Measurements from ENCODE around the gene BRINP2.

The BRINP2 gene

GRCh38 chr1:177236962-177237361 lies 66.2 kb downstream of the BRINP2 start:
- no peaks in the 10 kb centered on the region for H3K4me1 ChIP-seq (ENCODE audit: control insufficient read depth, insufficient read depth, low read length)
- H3K9ac ChIP-seq (ENCODE audit: low read length), result no peak overlapping the region
- no peaks in the 10 kb centered on the region for H3K9me3 ChIP-seq (ENCODE audit: control insufficient read depth, low read length)
- H3K4me3 ChIP-seq (ENCODE audit: low read length), result no peak overlapping the region
- no peaks in the 10 kb centered on the region for H3K36me3 ChIP-seq (ENCODE audit: control insufficient read depth, insufficient read depth, low read length)
- H3K27me3 ChIP-seq (ENCODE audit: control insufficient read depth, insufficient read depth, low read length), result no peaks in the 10 kb centered on the region

- H3K4me3 ChIP-seq (ENCODE audit: low read length), result no peak overlapping the region
Measured at GRCh38 chr1:177238967-177239366, 68.2 kb downstream of the BRINP2 start.

GRCh38 chr1:177239792-177240191 lies 69.0 kb downstream of the BRINP2 start:
- no peak overlapping the region for H3K4me3 ChIP-seq (ENCODE audit: low read length)
- H3K36me3 ChIP-seq (ENCODE audit: control insufficient read depth, insufficient read depth, low read length), result no peaks in the 10 kb centered on the region
- H3K4me1 ChIP-seq (ENCODE audit: control insufficient read depth, insufficient read depth, low read length), result no peaks in the 10 kb centered on the region
- no peaks in the 10 kb centered on the region for H3K9me3 ChIP-seq (ENCODE audit: control insufficient read depth, low read length)
- no peak overlapping the region for H3K9ac ChIP-seq (ENCODE audit: low read length)
- no peaks in the 10 kb centered on the region for H3K27me3 ChIP-seq (ENCODE audit: control insufficient read depth, insufficient read depth, low read length)

More at GRCh38 chr1:177238967-177239366, 68.2 kb downstream of the BRINP2 start:
- H3K9ac ChIP-seq (ENCODE audit: low read length), result no peak overlapping the region
- H3K9me3 ChIP-seq (ENCODE audit: control insufficient read depth, low read length), result no peaks in the 10 kb centered on the region
- H3K4me1 ChIP-seq (ENCODE audit: control insufficient read depth, insufficient read depth, low read length), result no peaks in the 10 kb centered on the region
- no peaks in the 10 kb centered on the region for H3K27me3 ChIP-seq (ENCODE audit: control insufficient read depth, insufficient read depth, low read length)
- H3K36me3 ChIP-seq (ENCODE audit: control insufficient read depth, insufficient read depth, low read length), result no peaks in the 10 kb centered on the region

- Histone ChIP-seq H3K4me1 (ENCODE audit: control insufficient read depth, insufficient read depth, low read length) (no peaks in the 10 kb centered on the region), H3K9me3 (ENCODE audit: control insufficient read depth, low read length) (no peaks in the 10 kb centered on the region), H3K36me3 (ENCODE audit: control insufficient read depth, insufficient read depth, low read length) (no peaks in the 10 kb centered on the region), H3K4me3 (ENCODE audit: low read length) (no peak overlapping the region), H3K9ac (ENCODE audit: low read length) (no peak overlapping the region), H3K27me3 (ENCODE audit: control insufficient read depth, insufficient read depth, low read length) (no peaks in the 10 kb centered on the region)
Measured at GRCh38 chr1:177243773-177244172, 73.0 kb downstream of the BRINP2 start.

GRCh38 chr1:177246710-177247580 lies 76.2 kb downstream of the BRINP2 start:
- Histone ChIP-seq H3K27me3 (ENCODE audit: control insufficient read depth, insufficient read depth, low read length) (no peaks in the 10 kb centered on the region), H3K4me1 (ENCODE audit: control insufficient read depth, insufficient read depth, low read length) (no peaks in the 10 kb centered on the region), H3K4me3 (ENCODE audit: low read length) (no peak overlapping the region), H3K36me3 (ENCODE audit: control insufficient read depth, insufficient read depth, low read length) (no peaks in the 10 kb centered on the region), H3K9ac (ENCODE audit: low read length) (no peak overlapping the region), H3K9me3 (ENCODE audit: control insufficient read depth, low read length) (no peaks in the 10 kb centered on the region)

GRCh38 chr1:177247623-177248176 lies 76.9 kb downstream of the BRINP2 start:
- no peaks in the 10 kb centered on the region for H3K9me3 ChIP-seq (ENCODE audit: control insufficient read depth, low read length)
- H3K9ac ChIP-seq (ENCODE audit: low read length), result no peak overlapping the region
- no peak overlapping the region for H3K4me3 ChIP-seq (ENCODE audit: low read length)
- H3K4me1 ChIP-seq (ENCODE audit: control insufficient read depth, insufficient read depth, low read length), result no peaks in the 10 kb centered on the region
- no peaks in the 10 kb centered on the region for H3K36me3 ChIP-seq (ENCODE audit: control insufficient read depth, insufficient read depth, low read length)
- H3K27me3 ChIP-seq (ENCODE audit: control insufficient read depth, insufficient read depth, low read length), result no peaks in the 10 kb centered on the region

GRCh38 chr1:177248258-177248657 lies 77.5 kb downstream of the BRINP2 start:
- H3K4me3 ChIP-seq (ENCODE audit: low read length), result no peak overlapping the region
- H3K9me3 ChIP-seq (ENCODE audit: control insufficient read depth, low read length), result no peaks in the 10 kb centered on the region
- no peaks in the 10 kb centered on the region for H3K27me3 ChIP-seq (ENCODE audit: control insufficient read depth, insufficient read depth, low read length)
- no peaks in the 10 kb centered on the region for H3K4me1 ChIP-seq (ENCODE audit: control insufficient read depth, insufficient read depth, low read length)
- no peak overlapping the region for H3K9ac ChIP-seq (ENCODE audit: low read length)
- no peaks in the 10 kb centered on the region for H3K36me3 ChIP-seq (ENCODE audit: control insufficient read depth, insufficient read depth, low read length)

GRCh38 chr1:177249231-177249630 lies 78.5 kb downstream of the BRINP2 start:
- Histone ChIP-seq H3K4me3 (ENCODE audit: low read length) (no peak overlapping the region), H3K4me1 (ENCODE audit: control insufficient read depth, insufficient read depth, low read length) (no peaks in the 10 kb centered on the region), H3K27me3 (ENCODE audit: control insufficient read depth, insufficient read depth, low read length) (no peaks in the 10 kb centered on the region), H3K36me3 (ENCODE audit: control insufficient read depth, insufficient read depth, low read length) (no peaks in the 10 kb centered on the region), H3K9me3 (ENCODE audit: control insufficient read depth, low read length) (no peaks in the 10 kb centered on the region), H3K9ac (ENCODE audit: low read length) (no peak overlapping the region)

- Histone ChIP-seq H3K36me3 (ENCODE audit: control insufficient read depth, insufficient read depth, low read length) (no peaks in the 10 kb centered on the region), H3K9me3 (ENCODE audit: control insufficient read depth, low read length) (no peaks in the 10 kb centered on the region), H3K4me3 (ENCODE audit: low read length) (no peak overlapping the region), H3K4me1 (ENCODE audit: control insufficient read depth, insufficient read depth, low read length) (peaks cover 20% of the 10 kb centered on the region), H3K9ac (ENCODE audit: low read length) (no peak overlapping the region), H3K27me3 (ENCODE audit: control insufficient read depth, insufficient read depth, low read length) (no peaks in the 10 kb centered on the region)
Measured at GRCh38 chr1:177252877-177253276, 82.1 kb downstream of the BRINP2 start.

GRCh38 chr1:177255411-177255810 lies 84.7 kb downstream of the BRINP2 start:
- Histone ChIP-seq H3K36me3 (ENCODE audit: control insufficient read depth, insufficient read depth, low read length) (no peaks in the 10 kb centered on the region), H3K27me3 (ENCODE audit: control insufficient read depth, insufficient read depth, low read length) (no peaks in the 10 kb centered on the region), H3K4me3 (ENCODE audit: low read length) (no peak overlapping the region), H3K4me1 (ENCODE audit: control insufficient read depth, insufficient read depth, low read length) (peaks cover 20% of the 10 kb centered on the region), H3K9ac (ENCODE audit: low read length) (no peak overlapping the region), H3K9me3 (ENCODE audit: control insufficient read depth, low read length) (no peaks in the 10 kb centered on the region)

GRCh38 chr1:177256153-177257075 lies 85.7 kb downstream of the BRINP2 start:
- H3K4me3 ChIP-seq (ENCODE audit: low read length), result no peak overlapping the region
- no peaks in the 10 kb centered on the region for H3K27me3 ChIP-seq (ENCODE audit: control insufficient read depth, insufficient read depth, low read length)
- H3K4me1 ChIP-seq (ENCODE audit: control insufficient read depth, insufficient read depth, low read length), result peaks cover 20% of the 10 kb centered on the region
- H3K36me3 ChIP-seq (ENCODE audit: control insufficient read depth, insufficient read depth, low read length), result no peaks in the 10 kb centered on the region
- no peaks in the 10 kb centered on the region for H3K9me3 ChIP-seq (ENCODE audit: control insufficient read depth, low read length)
- no peak overlapping the region for H3K9ac ChIP-seq (ENCODE audit: low read length)

GRCh38 chr1:177257128-177257527 lies 86.4 kb downstream of the BRINP2 start:
- no peak overlapping the region for H3K9ac ChIP-seq (ENCODE audit: low read length)
- no peaks in the 10 kb centered on the region for H3K9me3 ChIP-seq (ENCODE audit: control insufficient read depth, low read length)
- no peaks in the 10 kb centered on the region for H3K27me3 ChIP-seq (ENCODE audit: control insufficient read depth, insufficient read depth, low read length)
- H3K4me3 ChIP-seq (ENCODE audit: low read length), result no peak overlapping the region
- H3K36me3 ChIP-seq (ENCODE audit: control insufficient read depth, insufficient read depth, low read length), result no peaks in the 10 kb centered on the region
- peaks cover 20% of the 10 kb centered on the region for H3K4me1 ChIP-seq (ENCODE audit: control insufficient read depth, insufficient read depth, low read length)

All from mucosa of stomach (tissue), 1 donor.